PFSK-1 (cell line): ENCODE results near the gene ACACA.

Experiments used
- POLR2AphosphoS5 ChIP-seq: IDR thresholded peaks from 2 replicates; pipeline ENCODE4 v1.6.1; 2012; ENCODE audit warnings: low read depth, mild to moderate bottlenecking, control low read depth, low read length, moderate library complexity
- SIN3A ChIP-seq: IDR thresholded peaks from 2 replicates; pipeline ENCODE4 v1.6.1; 2012; ENCODE audit warnings: mild to moderate bottlenecking, low read length, moderate library complexity, borderline replicate concordance; ENCODE audit not compliant: insufficient read depth

GRCh38 chr17:37358830-37359681 is 47.6 kb downstream of the ACACA start:
- TF ChIP-seq POLR2AphosphoS5 (peak; percentile 37), SIN3A (no peak)
